HCT116 (cell line): ENCODE measurements around the gene XYLT1. TPM values are rescaled to one million over a fixed set of nuclear protein-coding genes. Genes with fewer than 3 reads are reported as not detected.

ENCODE experiments used
- ATAC-seq: fragments of 200-7000 bp; cut with Tn5 transposase; 2 replicates; pipeline ENCODE4 v1.9.1; 2020; ENCODE audit warnings: mild to moderate bottlenecking, moderate library complexity
- BruUV-seq: library from RNA; stranded (reverse); fragments of 400-500 nt; replicated peaks from 2 replicates; lab custom pipeline; 2021; lab: Mats Ljungman, UMichigan
- CTCF ChIA-PET: fragments of 300-600 bp; sonication (Branson Sonifier 250); formaldehyde crosslinking; loops from one replicate; lab custom pipeline; 2021; ENCODE audit warnings: antibody characterized with exemption; lab: Charles Lee
- POLR2A ChIA-PET: fragments of 300-600, 350-600 bp; sonication (Branson Sonifier 250); formaldehyde crosslinking; loops from one replicate; lab custom pipeline; 2021; ENCODE audit warnings: antibody characterized with exemption; lab: Charles Lee
- RAD21 ChIA-PET, 2 experiments: fragments of 300-600 bp; sonication (Branson Sonifier 250); formaldehyde crosslinking; loops; one replicate each; lab custom pipeline; 2023; ENCODE audit warnings: low total read pairs in 2 of 2; ENCODE audit not compliant: uncharacterized antibody in 2 of 2, unreplicated experiment in 2 of 2, low non-redundant PET in 1 of 2; lab: Charles Lee
- DNase-seq: peaks from one replicate; pipeline ENCODE4 v3.0.0-alpha.2; 2010; ENCODE audit warnings: low read depth, low spot score
- H2AFZ ChIP-seq: fragments of 200-600 bp; shearing (Covaris generic), sonication (generic); 2 replicates; pipeline ENCODE4 v1.6.1; 2017; ENCODE audit warnings: low read depth, mixed run types, mixed read lengths, antibody characterized with exemption, low read length; ENCODE audit not compliant: poor library complexity, severe bottlenecking
- H3K27ac ChIP-seq: 2 replicates; pipeline ENCODE4 v1.5.1; 2012; ENCODE audit warnings: low read depth, low read length
- H3K27me3 ChIP-seq: fragments of 200-600 bp; sonication (generic); 2 replicates; pipeline ENCODE4 v1.6.1; 2016; ENCODE audit warnings: mixed run types, low read length, mixed read lengths; ENCODE audit not compliant: insufficient read depth
- H3K36me3 ChIP-seq, 2 experiments: fragments of 200-500 bp in 1 of 2; fragments of 200-600 bp in 1 of 2; sonication (Bioruptor generic) in 1 of 2; sonication (generic) in 1 of 2; 2 replicates each; pipeline versions ENCODE4 v1.5.1 to v1.6.1; 2014 to 2016; ENCODE audit warnings: low read length in 2 of 2, inconsistent platforms in 1 of 2, mixed read lengths in 1 of 2, mixed run types in 1 of 2; ENCODE audit not compliant: insufficient read depth in 2 of 2, control insufficient read depth in 1 of 2
- H3K4me1 ChIP-seq, 2 experiments: fragments of 200-600 bp in 1 of 2; sonication (generic) in 1 of 2; 2 replicates each; pipeline versions ENCODE4 v1.5.1 to v1.6.1; 2012 to 2017; ENCODE audit warnings: low read length in 2 of 2, inconsistent platforms in 1 of 2, mild to moderate bottlenecking in 1 of 2, mixed read lengths in 1 of 2, mixed run types in 1 of 2, moderate library complexity in 1 of 2; ENCODE audit not compliant: insufficient read depth in 2 of 2, control insufficient read depth in 1 of 2
- H3K4me2 ChIP-seq: fragments of 200-600 bp; sonication (generic); 2 replicates; pipeline ENCODE4 v1.6.1; 2017; ENCODE audit warnings: mixed run types, low read length, mixed read lengths
- H3K4me3 ChIP-seq, 2 experiments: fragments of 200-600 bp in 1 of 2; sonication (generic) in 1 of 2; replicated peaks in 1 of 2; 2 replicates each; pipeline ENCODE4 v1.5.1; 2011 to 2016; ENCODE audit warnings: low read length in 2 of 2, control low read depth in 1 of 2, low read depth in 1 of 2, mild to moderate bottlenecking in 1 of 2, mixed read lengths in 1 of 2, mixed run types in 1 of 2
- H3K79me2 ChIP-seq: fragments of 200-600 bp; sonication (generic); 2 replicates; pipeline ENCODE4 v1.6.1; 2017; ENCODE audit warnings: mild to moderate bottlenecking, mixed run types, low read length, moderate library complexity, mixed read lengths; ENCODE audit not compliant: insufficient read depth
- H3K9ac ChIP-seq: fragments of 200-600 bp; sonication (generic); 2 replicates; pipeline ENCODE4 v1.6.1; 2016; ENCODE audit warnings: low read length, mixed read lengths
- H3K9me2 ChIP-seq: fragments of 200-600 bp; sonication (generic), shearing (Covaris generic); 2 replicates; pipeline ENCODE4 v1.6.1; 2017; ENCODE audit warnings: mixed run types, mild to moderate bottlenecking, moderate library complexity; ENCODE audit not compliant: insufficient read depth
- H3K9me3 ChIP-seq, 2 experiments: fragments of 200-500 bp in 1 of 2; fragments of 200-600 bp in 1 of 2; sonication (Bioruptor generic) in 1 of 2; sonication (generic) in 1 of 2; 2 replicates each; pipeline ENCODE4 v1.6.1; 2014 to 2017; ENCODE audit warnings: low read length in 2 of 2, mixed read lengths in 2 of 2, inconsistent platforms in 1 of 2, low read depth in 1 of 2, mild to moderate bottlenecking in 1 of 2, mixed run types in 1 of 2, moderate library complexity in 1 of 2; ENCODE audit not compliant: control insufficient read depth in 1 of 2, insufficient read depth in 1 of 2
- H4K20me1 ChIP-seq: fragments of 200-600 bp; sonication (generic), shearing (Covaris generic); 2 replicates; pipeline ENCODE4 v1.6.1; 2017; ENCODE audit warnings: mixed run types, mild to moderate bottlenecking, moderate library complexity; ENCODE audit not compliant: insufficient read depth
- CBX3 ChIP-seq: IDR thresholded peaks from 2 replicates; pipeline ENCODE4 v1.6.1; 2012; ENCODE audit warnings: low read depth
- EZH2phosphoT487 ChIP-seq: fragments of 200-600 bp; IDR thresholded peaks from 2 replicates; pipeline ENCODE4 v1.6.1; 2018; ENCODE audit warnings: antibody characterized with exemption, borderline replicate concordance
- MAX ChIP-seq: IDR thresholded peaks from 2 replicates; pipeline ENCODE4 v1.6.1; 2012
- POLR2AphosphoS5 ChIP-seq: IDR thresholded peaks from 2 replicates; pipeline ENCODE4 v1.6.1; 2011; ENCODE audit warnings: mild to moderate bottlenecking, low read depth, low read length, moderate library complexity
- RAD21 ChIP-seq: IDR thresholded peaks from 2 replicates; pipeline ENCODE4 v1.6.1; 2012; ENCODE audit warnings: low read depth, mild to moderate bottlenecking
- REST ChIP-seq: IDR thresholded peaks from 2 replicates; pipeline ENCODE4 v1.6.1; 2012; ENCODE audit warnings: low read depth
- SIN3A ChIP-seq: IDR thresholded peaks from 2 replicates; pipeline ENCODE4 v1.6.1; 2012; ENCODE audit warnings: low read depth
- SP1 ChIP-seq: IDR thresholded peaks from 2 replicates; pipeline ENCODE4 v1.6.1; 2012; ENCODE audit warnings: low read depth
- TCF7L2 ChIP-seq: IDR thresholded peaks from 2 replicates; pipeline ENCODE4 v1.7.0; 2011; ENCODE audit warnings: borderline replicate concordance, inconsistent platforms; ENCODE audit not compliant: insufficient read depth, insufficient read length; ENCODE audit errors: extremely low read depth
- ZFX ChIP-seq: fragments of 450-650 bp; IDR thresholded peaks from 2 replicates; pipeline ENCODE4 v1.6.1; 2017
- intact Hi-C: fragments of 100-400 bp; cut with micrococcal nuclease; formaldehyde crosslinking; loops from 2 replicates; pipeline ENCODE4 v1.10.0; 2022
- total RNA-seq: library from RNA; stranded (reverse); gene quantifications from one replicate; pipeline ENCODE4 v1.2.1, GENCODE V29; 2021; ENCODE audit not compliant: unreplicated experiment

The XYLT1 gene
- total RNA-seq, 1 experiment from 2014 or later, result 4.5 TPM

- intact Hi-C loops, result no loop called here
- H3K79me2 ChIP-seq, result no peaks in the 10 kb centered on the region
- ATAC-seq, result no peak
- ChIA-PET RAD21 (no interaction called here), POLR2A (no interaction called here), CTCF (no interaction called here)
- H3K4me2 ChIP-seq, result no peak overlapping the region
- no peaks in the 10 kb centered on the region for H4K20me1 ChIP-seq
- BruUV-seq, result no TSS peak
- H3K9ac ChIP-seq, result no peak overlapping the region
- no peaks in the 10 kb centered on the region for H3K36me3 ChIP-seq
- H3K9me3 ChIP-seq, result no peaks in the 10 kb centered on the region
- H3K4me1 ChIP-seq, result no peaks in the 10 kb centered on the region
- H3K9me2 ChIP-seq, result no peaks in the 10 kb centered on the region
- no peak for DNase-seq
- H3K4me3 ChIP-seq, result no peak overlapping the region
- TF ChIP-seq CBX3 (no peak), SIN3A (no peak), RAD21 (no peak), MAX (no peak), REST (no peak), EZH2phosphoT487 (no peak), TCF7L2 (no peak), SP1 (no peak), ZFX (no peak), POLR2AphosphoS5 (no peak)
- TF ChIP-seq, all 23 proteins: peak for 0
- no peak overlapping the region for H3K27ac ChIP-seq
- H2AFZ ChIP-seq, result no peak overlapping the region
- no peaks in the 10 kb centered on the region for H3K27me3 ChIP-seq
Measured at GRCh38 chr16:17454162-17454730, 16.5 kb downstream of the XYLT1 start.
